Measurements from ENCODE around the gene TBX3. TPM values are rescaled to one million over a fixed set of nuclear protein-coding genes. Genes with fewer than 3 reads are reported as not detected.

Gene TBX3
- total RNA-seq, 1 donor from 2014 or later, result 2.0 TPM

- no peak for DNase-seq (ENCODE audit: low read depth)
- no peak overlapping the region for H3K4me3 ChIP-seq (ENCODE audit: low read depth, low read length)
- no peak for TF ChIP-seq CTCF (conservative IDR thresholded peaks at IDR 0.05; ENCODE audit: low read depth, low read length)
Observed at GRCh38 chr12:114691763-114692185, 7.8 kb upstream of the TBX3 start.

GRCh38 chr12:114691196-114691595 lies 7.2 kb upstream of the TBX3 start:
- no peak for TF ChIP-seq CTCF (conservative IDR thresholded peaks at IDR 0.05; ENCODE audit: low read depth, low read length)
- DNase-seq (ENCODE audit: low read depth), result no peak
- no peak overlapping the region for H3K4me3 ChIP-seq (ENCODE audit: low read depth, low read length)

GRCh38 chr12:114690267-114691135 lies 6.5 kb upstream of the TBX3 start:
- no peak overlapping the region for H3K4me3 ChIP-seq (ENCODE audit: low read depth, low read length)
- TF ChIP-seq CTCF (conservative IDR thresholded peaks at IDR 0.05; ENCODE audit: low read depth, low read length), result no peak
- DNase-seq (ENCODE audit: low read depth), result no peak

- DNase-seq (ENCODE audit: low read depth), result no peak
- no peak overlapping the region for H3K4me3 ChIP-seq (ENCODE audit: low read depth, low read length)
- no peak for TF ChIP-seq CTCF (conservative IDR thresholded peaks at IDR 0.05; ENCODE audit: low read depth, low read length)
Observed at GRCh38 chr12:114689075-114689994, 5.4 kb upstream of the TBX3 start.

GRCh38 chr12:114688256-114688845 lies 4.4 kb upstream of the TBX3 start:
- no peak overlapping the region for H3K4me3 ChIP-seq (ENCODE audit: low read depth, low read length)
- TF ChIP-seq CTCF (conservative IDR thresholded peaks at IDR 0.05; ENCODE audit: low read depth, low read length), result no peak
- DNase-seq (ENCODE audit: low read depth), result no peak

GRCh38 chr12:114687802-114688201 lies 3.8 kb upstream of the TBX3 start:
- no peak overlapping the region for H3K4me3 ChIP-seq (ENCODE audit: low read depth, low read length)
- no peak for DNase-seq (ENCODE audit: low read depth)
- no peak for TF ChIP-seq CTCF (conservative IDR thresholded peaks at IDR 0.05; ENCODE audit: low read depth, low read length)
